A673 (cell line): ENCODE measurements around the gene MAST4.

Source experiments
- EZH2 ChIP-seq: fragments of 200-600 bp; sonication (generic); IDR thresholded peaks from 2 replicates; pipeline ENCODE4 v1.6.1; 2017; ENCODE audit warnings: borderline replicate concordance, low read depth, mild to moderate bottlenecking, mixed read lengths, antibody characterized with exemption, low read length; ENCODE audit not compliant: poor library complexity, severe bottlenecking
- TF ChIP-seq, protein P1 (sequence below): fragments of 300-800, 200-600 bp; sonication (generic); conservative IDR thresholded peaks from 2 replicates; pipeline ENCODE4 v1.5.1; 2017; ENCODE audit warnings: low read depth, mild to moderate bottlenecking, antibody characterized with exemption, low read length, moderate library complexity, mixed read lengths

DNA sequence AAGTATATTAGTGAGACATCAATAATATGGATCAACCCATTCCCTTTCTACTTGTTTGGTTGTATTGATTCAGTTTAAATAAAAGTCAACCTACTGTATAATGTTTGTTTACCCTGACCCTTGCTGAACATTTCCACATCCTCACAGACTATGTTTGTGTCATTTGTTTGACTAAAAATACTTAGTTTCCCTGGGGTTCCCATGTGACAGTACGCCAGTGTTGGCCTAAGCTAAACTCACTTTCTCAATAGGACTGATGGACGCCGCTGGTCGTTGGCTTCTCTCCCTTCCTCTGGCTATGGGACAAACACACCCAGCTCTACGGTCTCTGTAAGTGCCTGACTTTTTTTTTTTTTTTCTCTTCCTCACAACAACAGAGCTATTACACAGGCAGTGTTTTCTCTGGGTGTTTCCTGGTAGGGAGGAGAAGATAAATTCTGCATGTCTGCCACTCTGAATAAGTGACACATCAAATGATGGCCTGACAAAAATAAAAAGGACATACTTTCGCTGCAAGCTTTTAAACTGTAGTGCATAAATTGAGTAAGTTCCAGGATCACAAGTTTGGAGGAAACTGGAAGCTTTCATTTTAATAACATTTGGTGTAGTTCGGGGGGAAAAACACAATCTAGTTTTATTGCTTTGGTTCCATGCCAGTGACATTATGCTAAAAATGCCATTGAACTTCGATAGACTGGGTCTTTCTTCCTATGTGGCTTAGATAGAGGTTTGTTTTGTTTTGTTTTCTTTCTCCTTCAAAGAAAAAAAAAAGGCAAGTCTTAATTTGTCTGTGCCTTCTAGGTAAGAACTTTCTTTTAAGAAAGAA is 499.4 kb downstream of the MAST4 start:
- TF ChIP-seq, protein P1, sequence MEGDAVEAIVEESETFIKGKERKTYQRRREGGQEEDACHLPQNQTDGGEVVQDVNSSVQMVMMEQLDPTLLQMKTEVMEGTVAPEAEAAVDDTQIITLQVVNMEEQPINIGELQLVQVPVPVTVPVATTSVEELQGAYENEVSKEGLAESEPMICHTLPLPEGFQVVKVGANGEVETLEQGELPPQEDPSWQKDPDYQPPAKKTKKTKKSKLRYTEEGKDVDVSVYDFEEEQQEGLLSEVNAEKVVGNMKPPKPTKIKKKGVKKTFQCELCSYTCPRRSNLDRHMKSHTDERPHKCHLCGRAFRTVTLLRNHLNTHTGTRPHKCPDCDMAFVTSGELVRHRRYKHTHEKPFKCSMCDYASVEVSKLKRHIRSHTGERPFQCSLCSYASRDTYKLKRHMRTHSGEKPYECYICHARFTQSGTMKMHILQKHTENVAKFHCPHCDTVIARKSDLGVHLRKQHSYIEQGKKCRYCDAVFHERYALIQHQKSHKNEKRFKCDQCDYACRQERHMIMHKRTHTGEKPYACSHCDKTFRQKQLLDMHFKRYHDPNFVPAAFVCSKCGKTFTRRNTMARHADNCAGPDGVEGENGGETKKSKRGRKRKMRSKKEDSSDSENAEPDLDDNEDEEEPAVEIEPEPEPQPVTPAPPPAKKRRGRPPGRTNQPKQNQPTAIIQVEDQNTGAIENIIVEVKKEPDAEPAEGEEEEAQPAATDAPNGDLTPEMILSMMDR = no peak
- no peak for TF ChIP-seq EZH2
